ENCODE measurements around the gene CSKMT.

CSKMT gene

DNA sequence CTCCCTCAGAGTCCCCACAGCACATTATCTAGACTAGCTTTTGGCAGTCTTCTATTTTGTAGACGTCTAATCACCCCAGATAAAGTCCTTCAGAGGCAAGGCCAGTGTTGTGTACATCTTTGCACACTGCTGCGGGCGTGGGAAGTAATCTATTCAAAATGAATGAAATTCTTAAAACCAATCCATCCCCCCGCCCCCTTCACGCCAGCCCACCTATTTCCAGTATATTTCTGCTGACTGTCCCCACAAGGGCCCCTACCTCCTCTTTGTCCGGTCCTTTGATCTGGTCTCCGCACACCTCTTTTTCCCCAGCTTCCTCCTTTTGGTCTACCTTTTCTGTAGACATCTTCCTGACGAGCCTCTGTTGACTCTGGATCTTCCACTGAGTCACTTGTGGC lies 41.7 kb downstream of the CSKMT start:
- no peak for DNase-seq (ENCODE audit: low read depth)
- TF ChIP-seq, protein P1, sequence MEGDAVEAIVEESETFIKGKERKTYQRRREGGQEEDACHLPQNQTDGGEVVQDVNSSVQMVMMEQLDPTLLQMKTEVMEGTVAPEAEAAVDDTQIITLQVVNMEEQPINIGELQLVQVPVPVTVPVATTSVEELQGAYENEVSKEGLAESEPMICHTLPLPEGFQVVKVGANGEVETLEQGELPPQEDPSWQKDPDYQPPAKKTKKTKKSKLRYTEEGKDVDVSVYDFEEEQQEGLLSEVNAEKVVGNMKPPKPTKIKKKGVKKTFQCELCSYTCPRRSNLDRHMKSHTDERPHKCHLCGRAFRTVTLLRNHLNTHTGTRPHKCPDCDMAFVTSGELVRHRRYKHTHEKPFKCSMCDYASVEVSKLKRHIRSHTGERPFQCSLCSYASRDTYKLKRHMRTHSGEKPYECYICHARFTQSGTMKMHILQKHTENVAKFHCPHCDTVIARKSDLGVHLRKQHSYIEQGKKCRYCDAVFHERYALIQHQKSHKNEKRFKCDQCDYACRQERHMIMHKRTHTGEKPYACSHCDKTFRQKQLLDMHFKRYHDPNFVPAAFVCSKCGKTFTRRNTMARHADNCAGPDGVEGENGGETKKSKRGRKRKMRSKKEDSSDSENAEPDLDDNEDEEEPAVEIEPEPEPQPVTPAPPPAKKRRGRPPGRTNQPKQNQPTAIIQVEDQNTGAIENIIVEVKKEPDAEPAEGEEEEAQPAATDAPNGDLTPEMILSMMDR (IDR thresholded peaks at IDR 0.05; ENCODE audit: control insufficient read depth, insufficient read depth, low read depth, low read length, missing control alignments), result no peak
- no peak overlapping the region for H3K4me3 ChIP-seq (ENCODE audit: control insufficient read depth, low read depth, low read length)

DNA sequence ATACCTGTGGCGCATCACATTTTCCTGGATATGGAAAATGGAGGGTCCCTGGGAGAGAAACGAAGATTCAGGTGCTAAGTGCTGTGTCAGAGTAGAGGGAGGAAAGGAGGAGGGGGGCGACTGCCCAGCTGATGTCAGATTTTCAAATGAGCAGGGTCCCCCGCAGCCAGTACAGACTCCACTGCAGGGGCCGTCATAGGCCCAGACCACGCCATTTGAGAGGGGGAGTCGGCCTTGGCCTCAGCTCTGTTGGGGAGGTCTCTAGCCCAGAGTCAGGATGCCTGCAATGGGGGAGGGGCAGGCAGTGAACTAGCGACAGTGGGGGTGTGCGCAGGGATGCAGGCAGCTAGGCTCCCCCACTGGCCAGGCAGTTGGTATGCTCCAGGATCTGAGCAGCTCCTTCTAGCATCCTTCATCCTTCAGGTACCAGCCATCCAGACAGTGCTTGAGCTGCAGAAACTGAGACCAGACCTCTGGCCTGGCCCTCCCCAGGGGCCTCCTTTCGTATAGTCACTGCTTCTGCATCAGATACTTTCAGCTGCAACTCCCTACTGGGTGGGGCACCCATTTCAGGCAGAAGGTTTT lies 42.3 kb downstream of the CSKMT start, which contains the start of the genes BSCL2 and GNG3:
BSCL2 (minus strand) TSS at position 148 of the 585 bp plus-strand sequence. CDS start 229 bp downstream, outside the sequence.
GNG3 (plus strand) TSS at position 400 of the 585 bp plus-strand sequence. CDS start 620 bp downstream, outside the sequence.
- no peak for DNase-seq (ENCODE audit: low read depth)
- TF ChIP-seq, protein P1 (IDR thresholded peaks at IDR 0.05; ENCODE audit: control insufficient read depth, insufficient read depth, low read depth, low read length, missing control alignments), result no peak
- H3K4me3 ChIP-seq (ENCODE audit: control insufficient read depth, low read depth, low read length), result peak within 1 kb of the TSS; percentile 6

DNA sequence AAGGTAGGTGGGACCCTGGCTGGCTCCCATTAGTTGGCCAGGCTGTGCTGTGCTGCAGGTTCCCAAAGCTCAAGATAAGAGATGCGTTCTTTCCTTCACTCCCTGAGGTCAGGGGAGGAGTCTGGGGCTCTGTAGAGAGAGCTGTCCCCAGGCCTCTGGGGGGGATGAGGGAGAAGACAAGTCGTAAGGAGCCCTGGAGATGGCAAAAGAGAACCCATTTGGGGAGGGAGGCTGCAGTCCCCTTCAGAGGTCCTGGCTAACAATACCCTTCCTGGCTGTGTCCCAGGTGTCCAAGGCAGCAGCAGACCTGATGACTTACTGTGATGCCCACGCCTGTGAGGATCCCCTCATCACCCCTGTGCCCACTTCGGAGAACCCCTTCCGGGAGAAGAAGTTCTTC lies 43.3 kb downstream of the CSKMT start:
- H3K4me3 ChIP-seq (ENCODE audit: control insufficient read depth, low read depth, low read length), result no peak overlapping the region

DNA sequence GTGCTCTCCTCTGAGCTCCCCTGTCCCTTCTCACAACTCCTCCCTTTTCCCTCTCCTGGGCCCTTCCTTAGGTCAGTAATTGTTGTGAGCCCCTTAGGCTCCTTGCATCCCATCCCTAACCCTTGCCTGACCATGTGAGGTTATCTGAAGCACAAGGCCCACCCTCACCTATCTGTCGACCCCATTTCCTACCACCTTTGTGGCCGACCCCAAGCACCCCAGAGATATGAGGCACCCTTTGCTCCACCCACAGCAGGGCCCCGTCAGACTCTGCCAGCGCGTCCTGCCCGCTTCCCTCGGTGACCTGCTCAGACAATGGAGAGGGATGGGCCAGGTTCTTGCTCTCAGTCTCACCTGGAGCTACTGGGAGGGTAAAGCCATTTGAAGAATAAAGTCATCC lies 43.7 kb downstream of the CSKMT start:
- DNase-seq (ENCODE audit: low read depth), result no peak
- TF ChIP-seq, protein P1 (IDR thresholded peaks at IDR 0.05; ENCODE audit: control insufficient read depth, insufficient read depth, low read depth, low read length, missing control alignments), result no peak
- H3K4me3 ChIP-seq (ENCODE audit: control insufficient read depth, low read depth, low read length), result peak overlapping the region; percentile 44

More for the DNA sequence above, 43.3 kb downstream of the CSKMT start:
- no peak for DNase-seq (ENCODE audit: low read depth)
- TF ChIP-seq, protein P1 (IDR thresholded peaks at IDR 0.05; ENCODE audit: control insufficient read depth, insufficient read depth, low read depth, low read length, missing control alignments), result no peak

DNA sequence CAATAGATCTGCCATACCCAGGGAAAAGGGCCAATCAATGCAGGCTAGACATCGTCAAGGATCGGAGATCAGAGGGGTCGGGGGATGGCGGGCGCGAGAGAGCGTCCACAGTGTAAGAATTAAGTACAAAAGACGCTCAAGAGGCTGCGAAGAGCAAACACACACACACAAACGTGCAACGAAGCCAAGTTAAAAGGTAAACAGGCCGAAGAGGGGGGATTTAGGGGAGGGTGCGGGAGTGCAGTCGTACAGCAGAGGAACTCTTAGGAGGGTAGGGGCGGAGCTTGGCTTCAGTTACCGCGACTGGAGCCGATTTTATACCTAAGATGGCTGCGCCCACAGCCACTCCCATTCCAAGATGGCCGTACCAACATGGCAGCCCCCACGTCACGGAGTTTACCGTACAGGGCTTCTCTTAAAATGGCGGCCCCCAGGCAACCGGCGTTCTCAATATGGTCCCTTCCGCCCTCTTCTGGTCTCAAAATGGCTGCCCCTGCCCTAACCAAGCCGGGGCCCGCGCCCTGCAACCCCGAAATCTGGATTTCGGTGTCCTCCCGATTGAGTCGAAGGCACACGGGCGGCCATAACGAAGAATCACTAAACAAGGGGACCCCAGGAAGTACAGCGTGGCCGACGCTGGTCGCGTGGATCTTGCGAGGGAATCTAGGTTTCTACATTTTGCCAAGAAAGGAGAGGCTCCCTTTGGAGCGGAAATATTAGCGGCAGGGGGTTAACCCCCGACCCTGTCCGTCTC lies 44.3 kb downstream of the CSKMT start:
- peak overlapping the region; percentile 44 for H3K4me3 ChIP-seq (ENCODE audit: control insufficient read depth, low read depth, low read length)
- peak; percentile 86 for DNase-seq (ENCODE audit: low read depth)
- TF ChIP-seq, protein P1 (IDR thresholded peaks at IDR 0.05; ENCODE audit: control insufficient read depth, insufficient read depth, low read depth, low read length, missing control alignments), result no peak

DNA sequence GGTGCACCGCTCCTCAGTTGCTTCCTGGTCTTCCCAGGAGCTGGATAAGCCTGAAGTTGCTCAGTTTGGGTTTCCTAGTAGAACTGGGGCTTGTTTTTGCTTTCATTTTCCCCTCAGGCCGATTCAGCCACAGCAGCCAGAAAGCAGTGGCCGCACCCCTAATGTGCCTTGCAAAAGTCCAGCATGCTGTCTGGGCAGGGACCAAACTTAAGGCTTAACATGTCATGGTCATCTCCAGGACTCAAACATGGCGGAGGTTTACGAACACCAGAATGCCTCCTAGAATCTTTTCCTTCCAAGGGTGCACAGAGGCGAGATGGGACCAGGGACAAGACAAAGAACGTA lies 44.9 kb downstream of the CSKMT start:
- TF ChIP-seq, protein P1 (IDR thresholded peaks at IDR 0.05; ENCODE audit: control insufficient read depth, insufficient read depth, low read depth, low read length, missing control alignments), result no peak
- peak overlapping the region; percentile 44 for H3K4me3 ChIP-seq (ENCODE audit: control insufficient read depth, low read depth, low read length)
- no peak for DNase-seq (ENCODE audit: low read depth)
